ENCODE results near the gene TRABD2B.

GRCh38 chr1:47713333-47713953, 283.7 kb downstream of the TRABD2B start:
- TF ChIP-seq CTCF (CRISPR knock-in tag; IDR thresholded peaks at IDR 0.05), result no peak
- no peak for TF ChIP-seq ZBTB2 (CRISPR knock-in tag; IDR thresholded peaks at IDR 0.05; ENCODE audit: low read depth)
- TF ChIP-seq RFX1 (IDR thresholded peaks at IDR 0.05), result no peak
- TF ChIP-seq SIX4 (CRISPR knock-in tag; IDR thresholded peaks at IDR 0.05), result no peak
- no peak for TF ChIP-seq POLR2A (IDR thresholded peaks at IDR 0.05; ENCODE audit: insufficient read depth in 1 of 2, low read depth in 2 of 2, low read length in 2 of 2)
- TF ChIP-seq CAMTA2 (CRISPR knock-in tag; IDR thresholded peaks at IDR 0.05; ENCODE audit: borderline replicate concordance), result no peak
- no peak for TF ChIP-seq POLR2AphosphoS5 (IDR thresholded peaks at IDR 0.05; ENCODE audit: low read depth, low read length)
- TF ChIP-seq ZNF335 (CRISPR knock-in tag; IDR thresholded peaks at IDR 0.05), result no peak
